ENCODE data around the gene BBC3.

- TF ChIP-seq EZH2 (IDR thresholded peaks at IDR 0.05; ENCODE audit: low read depth, unreplicated experiment) (no peak), CTCF (conservative IDR thresholded peaks at IDR 0.05; ENCODE audit: low read depth in 2 of 2) (no peak), JUNB (IDR thresholded peaks at IDR 0.05; ENCODE audit: unreplicated experiment) (no peak), EZH2phosphoT487 (IDR thresholded peaks at IDR 0.05; ENCODE audit: unreplicated experiment) (no peak), POLR2AphosphoS5 (IDR thresholded peaks at IDR 0.05; ENCODE audit: low read depth) (no peak), REST (IDR thresholded peaks at IDR 0.05; ENCODE audit: unreplicated experiment) (no peak), CREB1 (CRISPR knock-in tag; IDR thresholded peaks at IDR 0.05; ENCODE audit: low read depth) (no peak), STAT1 (IDR thresholded peaks at IDR 0.05; ENCODE audit: unreplicated experiment) (no peak)
Observed at GRCh38 chr19:47274891-47275761, 44.1 kb upstream of the BBC3 start.

Measured in GM23338 (cell line).